Panc1 (cell line): Measurements from ENCODE around the gene ELOA. TPM values are rescaled to one million over a fixed set of nuclear protein-coding genes. Genes with fewer than 3 reads are reported as not detected.
A peak's percentile ranks its signal among the peaks of the same experiment; 100 is the strongest.

Experiments used
- ATAC-seq: fragments of 200-7000 bp; cut with Tn5 transposase; 2 replicates; pipeline ENCODE4 v1.9.1; 2020; ENCODE audit warnings: mild to moderate bottlenecking, moderate library complexity
- BruUV-seq: library from RNA; stranded (reverse); fragments of 400-500 nt; replicated peaks from 2 replicates; lab custom pipeline; 2021; lab: Mats Ljungman, UMichigan
- CTCF ChIA-PET: fragments of 300-600 bp; sonication (Branson Sonifier 250); formaldehyde crosslinking; loops from one replicate; lab custom pipeline; 2022; ENCODE audit warnings: antibody characterized with exemption; lab: Charles Lee
- POLR2A ChIA-PET: fragments of 300-600 bp; sonication (Branson Sonifier 250); formaldehyde crosslinking; loops from one replicate; lab custom pipeline; 2022; ENCODE audit warnings: antibody characterized with exemption; lab: Charles Lee
- DNase-seq: peaks from one replicate; pipeline ENCODE4 v3.0.0-alpha.2; 2010; ENCODE audit warnings: low read depth, low spot score
- H3K27ac ChIP-seq: 2 replicates; pipeline ENCODE4 v1.5.1; 2011; ENCODE audit warnings: mild to moderate bottlenecking, low read length, inconsistent platforms
- H3K27me3 ChIP-seq: fragments of 200-500 bp; sonication (Bioruptor generic); 2 replicates; pipeline ENCODE4 v1.6.0; 2014; ENCODE audit warnings: low read length, inconsistent platforms; ENCODE audit not compliant: control insufficient read depth, insufficient read depth
- H3K36me3 ChIP-seq: fragments of 200-500 bp; sonication (Bioruptor generic); 2 replicates; pipeline ENCODE4 v1.5.1; 2014; ENCODE audit warnings: inconsistent platforms, mild to moderate bottlenecking, low read length, moderate library complexity; ENCODE audit not compliant: control insufficient read depth, insufficient read depth
- H3K4me1 ChIP-seq: 2 replicates; pipeline ENCODE4 v1.5.1; 2011; ENCODE audit warnings: inconsistent platforms, mild to moderate bottlenecking, low read length, moderate library complexity; ENCODE audit not compliant: control insufficient read depth, insufficient read depth
- H3K4me3 ChIP-seq, 2 experiments: 2 replicates each; pipeline ENCODE4 v1.5.1; 2011 to 2012; ENCODE audit warnings: low read depth in 2 of 2, low read length in 2 of 2, mild to moderate bottlenecking in 2 of 2, inconsistent platforms in 1 of 2, moderate library complexity in 1 of 2
- H3K9me3 ChIP-seq: fragments of 200-500 bp; sonication (Bioruptor generic); 2 replicates; pipeline ENCODE4 v1.5.1; 2014; ENCODE audit warnings: low read depth, mild to moderate bottlenecking, inconsistent platforms, low read length, moderate library complexity; ENCODE audit not compliant: control insufficient read depth, insufficient read depth
- POLR2AphosphoS5 ChIP-seq: IDR thresholded peaks from 2 replicates; pipeline ENCODE4 v1.6.1; 2012; ENCODE audit warnings: mild to moderate bottlenecking, low read depth, low read length, moderate library complexity
- SIN3A ChIP-seq: IDR thresholded peaks from 2 replicates; pipeline ENCODE4 v1.6.1; 2012; ENCODE audit warnings: low read depth, mild to moderate bottlenecking, low read length, moderate library complexity, borderline replicate concordance; ENCODE audit not compliant: insufficient read depth
- TCF7L2 ChIP-seq: IDR thresholded peaks from 2 replicates; pipeline ENCODE4 v1.6.1; 2011; ENCODE audit warnings: mild to moderate bottlenecking, low read depth, low read length, inconsistent platforms
- in situ Hi-C: cut with HindIII; loops from 2 replicates; pipeline ENCODE4 v1.10.0; 2016; ENCODE audit warnings: low sequenced_read_pairs, low pct_unique_long_range_greater_than_20kb
- intact Hi-C: fragments of 100-400 bp; cut with micrococcal nuclease; formaldehyde crosslinking; loops from one replicate; pipeline ENCODE4 v1.10.0; 2022; ENCODE audit not compliant: unreplicated experiment
- total RNA-seq: library from RNA; stranded (reverse); gene quantifications from one replicate; pipeline ENCODE4 v1.2.1, GENCODE V29; 2021; ENCODE audit not compliant: unreplicated experiment
- TF ChIP-seq, protein P1 (sequence below): fragments of 450-650 bp; IDR thresholded peaks from 2 replicates; pipeline ENCODE4 v1.5.1; 2017; ENCODE audit warnings: mild to moderate bottlenecking
- TF ChIP-seq, protein P2 (sequence below), 2 experiments: IDR thresholded peaks; 2 replicates each; pipeline ENCODE4 v1.6.1; 2011 to 2012; ENCODE audit warnings: low read depth in 2 of 2, control low read depth in 1 of 2, low read length in 1 of 2, mild to moderate bottlenecking in 1 of 2, moderate library complexity in 1 of 2; ENCODE audit not compliant: insufficient read depth in 1 of 2

Gene ELOA
- total RNA-seq, 1 experiment from 2014 or later = 58.5 TPM

DNA sequence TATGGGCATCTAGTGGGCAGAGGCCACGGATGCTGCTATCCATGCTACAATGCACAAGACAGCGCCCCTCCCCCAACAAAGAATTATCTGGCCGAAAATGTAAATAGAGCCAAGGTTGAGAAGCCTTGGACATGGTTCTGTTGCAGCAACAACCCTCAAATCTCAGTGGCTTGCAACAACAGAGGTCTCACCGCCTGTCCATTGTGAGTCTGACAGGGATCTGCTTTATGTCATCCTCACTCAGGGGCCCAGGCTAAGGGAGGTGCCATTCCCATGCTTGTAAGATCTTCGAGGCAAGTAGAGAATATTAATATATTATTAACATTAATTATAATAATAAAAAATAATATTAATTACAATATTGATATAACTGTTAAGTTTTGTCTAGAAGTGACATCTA, 25.5 kb downstream of the ELOA start:
- ChIA-PET CTCF (interaction anchor here (0.6 kb wide), 1 partner anchor 86 kb away, joined by 3 read pairs; no protein-coding TSS in a partner anchor), POLR2A (no interaction called here)
- DNase-seq (no peak), ATAC-seq (no peak)
- Histone ChIP-seq H3K4me1 (peaks cover 2% of the 10 kb centered on the region; the same call in 1 of the 2 replicates), H3K27ac (no peak overlapping the region), H3K9me3 (no peaks in the 10 kb centered on the region), H3K4me3 (no peak overlapping the region), H3K27me3 (no peaks in the 10 kb centered on the region), H3K36me3 (no peaks in the 10 kb centered on the region)
- in situ Hi-C loops (no loop called here), intact Hi-C loops (no loop called here)
- no TSS peak for BruUV-seq
- no peak for TF ChIP-seq SIN3A
- no peak for TF ChIP-seq TCF7L2
- no peak for TF ChIP-seq POLR2AphosphoS5
- TF ChIP-seq, protein P1, sequence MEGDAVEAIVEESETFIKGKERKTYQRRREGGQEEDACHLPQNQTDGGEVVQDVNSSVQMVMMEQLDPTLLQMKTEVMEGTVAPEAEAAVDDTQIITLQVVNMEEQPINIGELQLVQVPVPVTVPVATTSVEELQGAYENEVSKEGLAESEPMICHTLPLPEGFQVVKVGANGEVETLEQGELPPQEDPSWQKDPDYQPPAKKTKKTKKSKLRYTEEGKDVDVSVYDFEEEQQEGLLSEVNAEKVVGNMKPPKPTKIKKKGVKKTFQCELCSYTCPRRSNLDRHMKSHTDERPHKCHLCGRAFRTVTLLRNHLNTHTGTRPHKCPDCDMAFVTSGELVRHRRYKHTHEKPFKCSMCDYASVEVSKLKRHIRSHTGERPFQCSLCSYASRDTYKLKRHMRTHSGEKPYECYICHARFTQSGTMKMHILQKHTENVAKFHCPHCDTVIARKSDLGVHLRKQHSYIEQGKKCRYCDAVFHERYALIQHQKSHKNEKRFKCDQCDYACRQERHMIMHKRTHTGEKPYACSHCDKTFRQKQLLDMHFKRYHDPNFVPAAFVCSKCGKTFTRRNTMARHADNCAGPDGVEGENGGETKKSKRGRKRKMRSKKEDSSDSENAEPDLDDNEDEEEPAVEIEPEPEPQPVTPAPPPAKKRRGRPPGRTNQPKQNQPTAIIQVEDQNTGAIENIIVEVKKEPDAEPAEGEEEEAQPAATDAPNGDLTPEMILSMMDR = no peak
- TF ChIP-seq, protein P2, sequence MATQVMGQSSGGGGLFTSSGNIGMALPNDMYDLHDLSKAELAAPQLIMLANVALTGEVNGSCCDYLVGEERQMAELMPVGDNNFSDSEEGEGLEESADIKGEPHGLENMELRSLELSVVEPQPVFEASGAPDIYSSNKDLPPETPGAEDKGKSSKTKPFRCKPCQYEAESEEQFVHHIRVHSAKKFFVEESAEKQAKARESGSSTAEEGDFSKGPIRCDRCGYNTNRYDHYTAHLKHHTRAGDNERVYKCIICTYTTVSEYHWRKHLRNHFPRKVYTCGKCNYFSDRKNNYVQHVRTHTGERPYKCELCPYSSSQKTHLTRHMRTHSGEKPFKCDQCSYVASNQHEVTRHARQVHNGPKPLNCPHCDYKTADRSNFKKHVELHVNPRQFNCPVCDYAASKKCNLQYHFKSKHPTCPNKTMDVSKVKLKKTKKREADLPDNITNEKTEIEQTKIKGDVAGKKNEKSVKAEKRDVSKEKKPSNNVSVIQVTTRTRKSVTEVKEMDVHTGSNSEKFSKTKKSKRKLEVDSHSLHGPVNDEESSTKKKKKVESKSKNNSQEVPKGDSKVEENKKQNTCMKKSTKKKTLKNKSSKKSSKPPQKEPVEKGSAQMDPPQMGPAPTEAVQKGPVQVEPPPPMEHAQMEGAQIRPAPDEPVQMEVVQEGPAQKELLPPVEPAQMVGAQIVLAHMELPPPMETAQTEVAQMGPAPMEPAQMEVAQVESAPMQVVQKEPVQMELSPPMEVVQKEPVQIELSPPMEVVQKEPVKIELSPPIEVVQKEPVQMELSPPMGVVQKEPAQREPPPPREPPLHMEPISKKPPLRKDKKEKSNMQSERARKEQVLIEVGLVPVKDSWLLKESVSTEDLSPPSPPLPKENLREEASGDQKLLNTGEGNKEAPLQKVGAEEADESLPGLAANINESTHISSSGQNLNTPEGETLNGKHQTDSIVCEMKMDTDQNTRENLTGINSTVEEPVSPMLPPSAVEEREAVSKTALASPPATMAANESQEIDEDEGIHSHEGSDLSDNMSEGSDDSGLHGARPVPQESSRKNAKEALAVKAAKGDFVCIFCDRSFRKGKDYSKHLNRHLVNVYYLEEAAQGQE (IDR thresholded peaks at IDR 0.05; ENCODE audit: insufficient read depth in 1 of 2, low read depth in 2 of 2, low read length in 1 of 2) = no peak

DNA sequence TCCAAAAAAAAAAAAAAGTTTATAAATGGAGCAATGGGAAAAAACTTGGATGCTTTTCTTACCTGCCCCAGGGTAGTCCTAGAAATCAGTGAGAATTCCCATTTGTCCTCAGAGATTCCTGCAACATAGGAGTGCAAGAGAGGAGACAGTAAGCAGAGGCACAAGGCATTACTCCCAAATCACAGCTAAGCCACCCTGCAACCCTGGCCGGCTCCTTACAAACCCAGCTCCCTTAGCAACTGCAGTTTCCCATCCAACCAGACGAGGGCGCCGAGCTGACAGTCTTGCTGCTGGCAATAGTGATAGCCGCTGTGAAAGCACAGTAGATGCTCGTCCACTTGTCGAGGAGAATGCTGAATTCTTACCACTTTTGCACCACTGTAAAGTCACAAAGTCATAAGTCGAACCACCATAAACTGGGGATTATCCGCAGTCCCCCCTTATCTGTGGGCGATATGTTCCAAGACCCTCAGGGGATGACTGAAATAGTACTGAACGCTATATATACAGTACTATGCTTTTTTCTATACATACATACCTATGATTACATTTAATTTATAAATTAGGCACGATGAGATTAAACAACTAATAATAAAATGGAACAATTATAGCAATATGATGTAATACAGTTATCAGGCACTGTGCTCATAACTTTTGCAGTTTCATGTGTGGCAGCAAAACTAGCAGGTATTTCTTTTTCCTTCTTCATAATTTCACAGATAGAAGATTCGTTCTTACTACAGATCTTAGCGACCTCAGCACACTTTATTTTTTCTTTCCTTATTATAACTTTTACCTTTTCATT, 29.0 kb downstream of the ELOA start:
- no peaks in the 10 kb centered on the region for H3K36me3 ChIP-seq
- DNase-seq (peak; percentile 77), ATAC-seq (peak; percentile 96)
- peak overlapping the region in 1 of 2 experiments; percentile 18; a peak in 1 of 4 replicates for H3K4me3 ChIP-seq
- intact Hi-C loops = no loop called here
- CTCF ChIA-PET = interaction anchor here (0.5 to 2.2 kb wide), 13 partner anchors 14 to 1011 kb away, joined by 3 to 13 read pairs (median 5); partner anchors contain the start of gene LYPLA2
- in situ Hi-C loops = no loop called here
- H3K27me3 ChIP-seq = no peaks in the 10 kb centered on the region
- H3K9me3 ChIP-seq = no peaks in the 10 kb centered on the region
- H3K4me1 ChIP-seq = peaks cover 5% of the 10 kb centered on the region; the same call in 1 of the 2 replicates
- POLR2A ChIA-PET = interaction anchor here (0.6 to 0.7 kb wide), 2 partner anchors 191 to 236 kb away, joined by 3 read pairs; no protein-coding TSS in a partner anchor
- H3K27ac ChIP-seq = no peak overlapping the region
- TF ChIP-seq TCF7L2 (no peak), SIN3A (0 out of 2 replicates have a peak, but pooled peaks have one; percentile 44)
- TF ChIP-seq, protein P1 = peak; percentile 98
- BruUV-seq = no TSS peak
